Hepatocyte (in vitro differentiated cells): ENCODE data around the gene AHNAK. TPM values are rescaled to one million over a fixed set of nuclear protein-coding genes. Genes with fewer than 3 reads are reported as not detected.

ENCODE experiments used
- DNase-seq: peaks from one replicate; pipeline ENCODE4 v3.0.0-alpha.2; 2016; ENCODE audit warnings: low spot score
- H2AFZ ChIP-seq: fragments of 200-600 bp; sonication (generic); 2 replicates; pipeline ENCODE4 v1.6.0; 2016; ENCODE audit warnings: antibody characterized with exemption, mild to moderate bottlenecking
- H3K27ac ChIP-seq: fragments of 200-600 bp; sonication (generic); 2 replicates; pipeline ENCODE4 v1.5.1; 2016; ENCODE audit warnings: mild to moderate bottlenecking
- H3K27me3 ChIP-seq: fragments of 200-600 bp; sonication (generic); 2 replicates; pipeline ENCODE4 v1.6.1; 2016
- H3K36me3 ChIP-seq: fragments of 200-600 bp; sonication (generic); replicated peaks from 2 replicates; pipeline ENCODE4 v1.5.1; 2016; ENCODE audit warnings: low read depth; ENCODE audit not compliant: insufficient read depth
- H3K4me1 ChIP-seq: fragments of 200-600 bp; sonication (generic); 2 replicates; pipeline ENCODE4 v1.5.1; 2016; ENCODE audit warnings: mild to moderate bottlenecking, moderate library complexity; ENCODE audit not compliant: insufficient read depth
- H3K4me2 ChIP-seq: fragments of 200-600 bp; sonication (generic); 2 replicates; pipeline ENCODE4 v1.6.0; 2016
- H3K4me3 ChIP-seq: fragments of 200-600 bp; sonication (generic); 2 replicates; pipeline ENCODE4 v1.5.1; 2016; ENCODE audit warnings: mild to moderate bottlenecking
- H3K79me2 ChIP-seq: fragments of 200-600 bp; sonication (generic); 2 replicates; pipeline ENCODE4 v1.6.0; 2017; ENCODE audit warnings: mild to moderate bottlenecking
- H3K9me2 ChIP-seq: fragments of 200-600 bp; sonication (generic); replicated peaks from 2 replicates; pipeline ENCODE4 v1.6.0; 2017; ENCODE audit warnings: mild to moderate bottlenecking; ENCODE audit not compliant: insufficient read depth
- H3K9me3 ChIP-seq: fragments of 200-600 bp; sonication (generic); 2 replicates; pipeline ENCODE4 v1.5.1; 2016; ENCODE audit warnings: low read depth, mild to moderate bottlenecking
- H4K20me1 ChIP-seq: fragments of 200-600 bp; sonication (generic); 2 replicates; pipeline ENCODE4 v1.6.0; 2016; ENCODE audit warnings: mild to moderate bottlenecking; ENCODE audit not compliant: insufficient read depth, poor library complexity, severe bottlenecking
- EZH2 ChIP-seq: fragments of 200-600 bp; sonication (generic); IDR thresholded peaks from 2 replicates; pipeline ENCODE4 v1.6.1; 2016; ENCODE audit warnings: antibody characterized with exemption, mild to moderate bottlenecking, borderline replicate concordance
- EZH2phosphoT487 ChIP-seq: fragments of 200-600 bp; sonication (generic); IDR thresholded peaks from one replicate; pipeline ENCODE4 v1.6.1; 2018; ENCODE audit warnings: antibody characterized with exemption, mild to moderate bottlenecking, low read depth, moderate library complexity; ENCODE audit not compliant: unreplicated experiment, severe bottlenecking
- WGBS: methylation state at CpG from one replicate; pipeline ENCODE4 v1.1.6; 2016; ENCODE audit warnings: low lambda C conversion rate; ENCODE audit errors: missing lambda C conversion rate; 5-methylcytosine and 5-hydroxymethylcytosine counted together
- polyA plus RNA-seq: library from polyadenylated mRNA; unstranded; fragments of >200 nt; fragmentation: Nextera tagmentation; extraction: Ambion mirVana; gene quantifications from 2 replicates; pipeline ENCODE4 v1.2.1, GENCODE V29; 2016
- total RNA-seq: library from RNA; depleted of rRNA; stranded (reverse); fragments of >200 nt; gene quantifications from 2 replicates; pipeline ENCODE4 v1.2.3, GENCODE V29; 2014
- TF ChIP-seq, protein P1 (sequence below): fragments of 200-600 bp; sonication (generic); IDR thresholded peaks from 2 replicates; pipeline ENCODE4 v1.5.1; 2016; ENCODE audit warnings: antibody characterized with exemption, mild to moderate bottlenecking; ENCODE audit not compliant: poor library complexity

AHNAK gene
- total and polyA plus RNA-seq, 2 experiments from 2014 or later = 47.6 to 237 TPM

- Histone ChIP-seq H3K27me3 (no peaks in the 10 kb centered on the region), H3K4me2 (peak overlapping the region; percentile 28), H3K27ac (peak overlapping the region; percentile 56), H3K4me1 (peaks cover 51% of the 10 kb centered on the region), H4K20me1 (no peaks in the 10 kb centered on the region), H3K9me3 (no peaks in the 10 kb centered on the region), H3K79me2 (no peaks in the 10 kb centered on the region), H3K4me3 (no peak overlapping the region), H3K9me2 (no peaks in the 10 kb centered on the region), H3K36me3 (no peaks in the 10 kb centered on the region), H2AFZ (no peak overlapping the region)
- no peak for DNase-seq
- WGBS = 92% methylated on average over 10 of the region's 10 CpGs
- TF ChIP-seq EZH2 (no peak), EZH2phosphoT487 (no peak)
- TF ChIP-seq, protein P1, sequence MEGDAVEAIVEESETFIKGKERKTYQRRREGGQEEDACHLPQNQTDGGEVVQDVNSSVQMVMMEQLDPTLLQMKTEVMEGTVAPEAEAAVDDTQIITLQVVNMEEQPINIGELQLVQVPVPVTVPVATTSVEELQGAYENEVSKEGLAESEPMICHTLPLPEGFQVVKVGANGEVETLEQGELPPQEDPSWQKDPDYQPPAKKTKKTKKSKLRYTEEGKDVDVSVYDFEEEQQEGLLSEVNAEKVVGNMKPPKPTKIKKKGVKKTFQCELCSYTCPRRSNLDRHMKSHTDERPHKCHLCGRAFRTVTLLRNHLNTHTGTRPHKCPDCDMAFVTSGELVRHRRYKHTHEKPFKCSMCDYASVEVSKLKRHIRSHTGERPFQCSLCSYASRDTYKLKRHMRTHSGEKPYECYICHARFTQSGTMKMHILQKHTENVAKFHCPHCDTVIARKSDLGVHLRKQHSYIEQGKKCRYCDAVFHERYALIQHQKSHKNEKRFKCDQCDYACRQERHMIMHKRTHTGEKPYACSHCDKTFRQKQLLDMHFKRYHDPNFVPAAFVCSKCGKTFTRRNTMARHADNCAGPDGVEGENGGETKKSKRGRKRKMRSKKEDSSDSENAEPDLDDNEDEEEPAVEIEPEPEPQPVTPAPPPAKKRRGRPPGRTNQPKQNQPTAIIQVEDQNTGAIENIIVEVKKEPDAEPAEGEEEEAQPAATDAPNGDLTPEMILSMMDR = no peak
These were observed 150.6 kb downstream of the AHNAK start for GRCh38 chr11:62395885-62396551.

DNA sequence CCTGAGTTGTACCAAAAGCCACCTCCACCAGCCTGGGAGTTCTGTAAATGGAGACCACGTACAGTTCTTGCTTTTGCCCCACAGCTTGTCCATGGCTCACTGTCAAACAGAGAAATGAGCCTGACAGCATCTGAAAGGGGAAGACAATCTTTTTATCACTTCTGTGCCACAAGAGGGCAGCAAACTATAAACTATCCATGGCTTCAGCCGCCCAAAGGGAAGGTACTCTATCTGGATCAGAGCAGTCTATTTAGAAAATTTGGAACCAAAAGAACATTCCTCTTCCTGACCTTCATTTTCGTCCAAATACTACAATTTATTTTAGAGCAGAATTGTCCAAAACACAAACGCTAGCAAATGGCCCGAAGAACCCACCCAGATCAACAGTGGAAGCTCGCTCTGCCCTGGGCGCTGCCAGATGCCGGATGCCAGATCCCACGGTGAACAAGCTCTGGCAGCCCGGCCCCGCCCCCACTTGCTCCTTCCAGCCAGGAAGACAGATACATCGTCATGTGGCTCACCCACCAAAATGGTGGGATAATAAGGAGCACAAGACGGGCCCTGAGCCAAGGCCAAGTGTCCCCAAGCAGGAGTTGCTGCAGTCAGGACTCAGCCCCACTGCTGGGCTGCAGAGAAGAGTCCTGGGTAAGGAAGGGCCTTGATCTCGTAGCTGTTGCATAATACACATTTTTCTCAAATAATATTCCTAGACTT lies 151.6 kb downstream of the AHNAK start:
- no peaks in the 10 kb centered on the region for H3K9me3 ChIP-seq
- peak overlapping the region; percentile 71 for H3K27ac ChIP-seq
- H3K36me3 ChIP-seq = no peaks in the 10 kb centered on the region
- TF ChIP-seq EZH2phosphoT487 = no peak
- TF ChIP-seq, protein P1 = peak; percentile 81
- H3K9me2 ChIP-seq = no peaks in the 10 kb centered on the region
- H3K27me3 ChIP-seq = no peaks in the 10 kb centered on the region
- peaks cover 42% of the 10 kb centered on the region for H3K4me1 ChIP-seq
- no peaks in the 10 kb centered on the region for H4K20me1 ChIP-seq
- peak overlapping the region; percentile 27 for H2AFZ ChIP-seq
- DNase-seq = peak; percentile 89
- no peaks in the 10 kb centered on the region for H3K79me2 ChIP-seq
- H3K4me2 ChIP-seq = peak overlapping the region; percentile 70
- WGBS = 19% methylated on average over 14 of the region's 14 CpGs
- H3K4me3 ChIP-seq = no peak overlapping the region

- no peak overlapping the region for H2AFZ ChIP-seq
- WGBS = 91% methylated on average over 5 of the region's 5 CpGs
- no peaks in the 10 kb centered on the region for H3K36me3 ChIP-seq
- TF ChIP-seq EZH2 = no peak
- no peak overlapping the region for H3K4me3 ChIP-seq
- H3K9me2 ChIP-seq = no peaks in the 10 kb centered on the region
- H3K9me3 ChIP-seq = no peaks in the 10 kb centered on the region
- DNase-seq = no peak
- no peak overlapping the region for H3K27ac ChIP-seq
- no peaks in the 10 kb centered on the region for H4K20me1 ChIP-seq
- H3K79me2 ChIP-seq = no peaks in the 10 kb centered on the region
- H3K4me1 ChIP-seq = peaks cover 31% of the 10 kb centered on the region
- no peaks in the 10 kb centered on the region for H3K27me3 ChIP-seq
- H3K4me2 ChIP-seq = no peak overlapping the region
These were observed 152.9 kb downstream of the AHNAK start for GRCh38 chr11:62393735-62394134.

- TF ChIP-seq, protein P1 = peak; percentile 37
- no peak for TF ChIP-seq EZH2phosphoT487
- Histone ChIP-seq H3K9me2 (no peaks in the 10 kb centered on the region), H3K4me3 (no peak overlapping the region), H3K27ac (no peak overlapping the region), H3K79me2 (no peaks in the 10 kb centered on the region), H3K27me3 (no peaks in the 10 kb centered on the region), H3K36me3 (no peaks in the 10 kb centered on the region), H3K4me1 (peaks cover 26% of the 10 kb centered on the region), H2AFZ (no peak overlapping the region), H4K20me1 (no peaks in the 10 kb centered on the region), H3K4me2 (no peak overlapping the region), H3K9me3 (no peaks in the 10 kb centered on the region)
- WGBS = 61% methylated on average over 12 of the region's 12 CpGs
- peak; percentile 51 for DNase-seq
These were observed 153.5 kb downstream of the AHNAK start for GRCh38 chr11:62393061-62393611.
